IPS-NIHi7 (cell line): ENCODE data around the gene SDHD.
"Not testable (repeated sequence)": the region's sequence is repeated elsewhere in the genome, so short reads cannot be mapped to it uniquely, and the experiment has no call there.

Source experiments
- DNase-seq: peaks from one replicate; pipeline ENCODE4 v3.0.0; 2012; ENCODE audit warnings: mixed read lengths; ENCODE audit errors: extremely low spot score

The SDHD gene

GRCh38 chr11:112086422-112087191 is at the start of gene SDHD, which contains the start of gene TIMM8B:
TSS of gene SDHD (plus strand) at chr11:112086873. CDS start at chr11:112086908, 35 bp downstream.
TSS of gene TIMM8B (minus strand) at chr11:112086756. CDS start at chr11:112086723, 33 bp downstream.
- DNase-seq: peak; percentile 98

DNA sequence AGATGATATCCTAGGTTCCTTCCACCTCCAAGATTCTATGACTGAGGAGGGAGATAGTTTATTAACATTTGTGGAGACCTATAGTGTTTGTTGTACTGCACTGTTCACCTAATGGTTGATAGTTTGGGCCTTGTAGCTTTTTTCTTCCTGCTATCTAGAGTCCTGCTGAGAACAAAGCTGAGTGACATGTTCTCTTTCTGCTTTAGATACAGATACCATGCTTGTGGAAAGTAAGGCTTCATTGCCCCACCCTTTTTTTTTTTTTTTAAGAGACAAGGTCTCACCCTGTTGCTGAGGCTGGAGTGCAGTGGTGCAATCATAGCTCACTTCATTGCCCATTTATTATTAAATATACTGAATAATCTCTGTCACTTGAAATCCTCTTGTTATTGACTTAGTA is 49.1 kb upstream of the SDHD start:
- no peak for DNase-seq

DNA sequence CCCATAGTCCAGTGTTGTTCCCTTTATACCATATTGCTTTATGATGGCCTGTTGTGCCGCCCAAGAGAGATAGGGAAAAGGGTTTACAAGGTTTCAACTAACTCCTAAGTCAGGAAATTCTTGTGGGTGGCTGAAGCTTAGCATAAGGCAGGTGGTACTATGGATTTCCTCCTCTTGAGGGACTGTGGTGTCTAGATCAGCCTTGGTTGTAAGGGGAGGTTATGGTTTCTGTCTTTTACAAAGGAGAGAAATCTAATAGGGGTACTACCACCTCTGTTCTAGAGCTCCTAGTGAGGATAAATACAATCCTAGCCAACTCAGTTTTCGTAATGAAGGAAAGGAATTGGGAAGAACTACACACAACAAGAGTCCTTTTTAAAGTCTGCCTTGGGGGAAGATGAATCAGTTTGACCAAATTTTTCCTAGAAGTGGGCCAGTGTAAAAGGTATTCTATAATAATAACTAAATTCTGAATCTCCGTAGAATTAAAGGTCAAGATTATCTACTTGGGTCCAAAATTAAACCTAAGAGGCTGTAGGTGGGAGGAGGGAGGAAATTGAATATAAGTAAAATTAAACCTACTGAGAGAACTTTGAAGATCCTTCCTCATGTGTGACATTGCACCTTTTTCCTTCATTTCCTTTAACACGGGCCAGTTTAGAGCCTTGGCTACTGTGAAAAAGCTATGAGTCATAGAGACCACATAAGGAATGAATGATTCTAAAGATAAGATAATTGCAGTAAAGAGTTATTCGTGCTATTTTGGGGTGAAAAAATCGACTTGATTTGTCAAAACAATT is 44.3 kb upstream of the SDHD start:
- no peak for DNase-seq

DNA sequence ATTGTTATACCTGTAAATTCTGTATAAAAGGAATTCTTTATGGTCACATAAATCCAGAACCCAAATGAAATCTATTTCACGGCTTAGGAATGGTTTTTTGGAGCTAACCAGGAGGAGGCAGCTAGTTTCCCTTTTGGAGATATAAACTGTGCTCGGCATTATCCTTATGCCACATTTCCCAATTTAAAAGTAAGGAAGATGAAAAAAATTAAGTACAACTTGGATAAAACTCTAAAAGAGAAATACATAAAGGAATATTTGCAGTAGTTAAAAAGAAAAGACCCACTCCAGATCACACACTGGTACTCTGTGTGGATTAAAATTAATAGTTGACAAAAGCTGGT is 43.7 kb upstream of the SDHD start:
- DNase-seq: no peak

DNA sequence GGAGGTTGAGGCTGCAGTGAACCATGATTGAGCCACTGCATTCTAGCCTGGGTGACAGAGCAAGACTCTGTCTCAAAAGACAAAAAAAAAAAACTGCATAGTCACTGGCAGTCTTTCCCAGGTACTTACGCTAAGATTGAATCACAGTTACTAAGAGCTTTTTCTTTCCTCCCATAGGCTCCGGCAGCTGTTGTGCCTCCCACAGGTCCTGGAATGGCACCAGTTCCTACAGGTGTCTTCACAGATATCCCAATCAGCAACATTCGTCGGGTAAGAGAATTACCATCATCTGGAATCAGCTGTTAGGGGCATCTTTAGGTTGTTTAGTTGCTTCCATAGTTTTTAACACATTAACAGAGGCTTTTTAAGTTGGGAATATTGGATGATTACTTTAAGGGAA is 41.7 kb upstream of the SDHD start:
- no peak for DNase-seq

DNA sequence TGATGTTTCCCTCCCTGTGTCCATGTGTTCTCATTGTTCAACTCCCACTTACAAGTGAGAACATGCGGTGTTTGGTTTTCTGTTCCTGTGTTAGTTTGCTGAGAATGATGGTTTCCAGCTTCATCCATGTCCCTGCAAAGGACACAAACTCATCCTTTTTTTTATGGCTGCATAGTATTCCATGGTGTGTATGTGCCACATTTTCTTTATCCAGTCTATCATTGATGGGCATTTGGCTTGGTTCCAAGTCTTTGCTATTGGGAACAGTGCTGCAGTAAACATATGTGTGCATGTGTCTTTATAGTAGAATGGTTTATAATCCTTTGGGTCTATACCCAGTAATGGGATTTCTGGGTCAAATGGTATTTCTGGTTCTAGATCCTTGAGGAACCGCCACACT is 40.0 kb upstream of the SDHD start:
- DNase-seq: not testable (repeated sequence)

DNA sequence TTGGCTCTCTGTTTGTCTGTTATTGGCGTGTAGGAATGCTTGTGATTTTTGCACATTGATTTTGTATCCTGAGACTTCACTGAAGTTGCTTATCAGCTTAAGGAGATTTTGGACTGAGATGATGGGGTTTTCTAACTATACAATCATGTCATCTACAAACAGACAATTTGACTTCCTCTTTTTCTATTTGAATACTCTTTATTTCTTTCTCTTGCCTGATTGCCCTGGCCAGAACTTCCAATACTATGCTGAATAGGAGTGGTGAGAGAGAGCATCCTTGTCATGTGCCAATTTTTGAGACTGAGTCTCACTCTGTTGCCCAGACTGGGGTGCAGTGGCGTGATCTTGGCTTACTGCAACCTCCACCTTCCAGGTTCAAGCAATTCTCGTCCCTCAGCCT is 38.4 kb upstream of the SDHD start:
- DNase-seq: not testable (repeated sequence)

DNA sequence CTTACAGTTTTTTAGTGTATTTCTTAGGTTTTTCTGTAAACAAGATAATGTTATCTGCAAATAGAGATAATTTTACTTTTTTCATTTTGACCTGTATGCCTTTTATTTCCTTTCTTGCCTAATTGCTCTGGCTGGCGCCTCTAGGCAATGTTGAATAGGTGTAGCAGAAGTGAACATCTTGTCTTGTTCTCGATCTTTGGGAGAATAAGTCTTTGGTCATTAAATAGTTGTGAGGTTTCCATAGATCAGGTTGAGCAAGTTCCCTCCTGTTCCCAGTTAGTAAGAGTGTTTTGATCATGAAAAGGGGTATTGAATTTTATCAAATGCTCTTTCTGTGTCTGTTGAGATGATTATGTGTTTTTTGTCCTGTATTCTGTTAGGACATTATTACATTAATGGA is 36.9 kb upstream of the SDHD start:
- no peak for DNase-seq

DNA sequence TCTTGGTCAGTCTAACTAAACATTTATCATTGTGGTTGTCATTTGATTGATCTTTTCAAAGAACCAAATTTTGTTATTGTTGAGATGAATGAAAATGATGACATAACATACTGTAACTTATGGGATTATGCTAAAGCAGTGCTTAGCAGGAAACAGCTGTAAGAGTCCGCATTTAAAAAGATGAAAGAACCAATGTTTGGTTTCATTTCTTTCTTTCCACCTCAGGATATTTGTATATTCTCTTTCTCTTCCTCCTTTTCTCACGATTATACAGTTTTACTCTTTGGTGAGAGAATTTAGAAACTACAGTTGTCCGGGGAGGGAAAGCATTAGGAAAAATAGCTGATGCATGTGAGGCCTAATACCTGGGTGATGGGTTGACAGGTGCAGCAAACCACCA is 36.0 kb upstream of the SDHD start:
- DNase-seq: no peak

DNA sequence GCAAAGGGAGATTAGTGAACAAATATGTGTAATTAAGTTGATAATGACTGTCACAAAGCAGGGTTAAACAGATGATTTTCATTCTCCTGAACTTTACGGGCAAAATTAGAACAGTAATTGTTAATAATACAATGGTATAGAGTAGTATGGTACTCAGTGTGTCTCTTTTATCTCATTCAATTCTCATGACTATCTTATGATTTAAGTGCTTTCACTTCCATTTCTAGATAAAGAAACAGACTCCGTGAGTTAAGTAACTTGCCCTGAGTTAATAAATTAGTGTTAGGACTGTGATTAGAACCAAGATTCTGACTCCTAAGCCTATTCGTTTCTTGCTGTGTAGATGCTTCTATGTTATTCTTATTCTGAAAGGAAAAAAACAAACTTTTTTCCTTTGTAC is 34.9 kb upstream of the SDHD start:
- no peak for DNase-seq

DNA sequence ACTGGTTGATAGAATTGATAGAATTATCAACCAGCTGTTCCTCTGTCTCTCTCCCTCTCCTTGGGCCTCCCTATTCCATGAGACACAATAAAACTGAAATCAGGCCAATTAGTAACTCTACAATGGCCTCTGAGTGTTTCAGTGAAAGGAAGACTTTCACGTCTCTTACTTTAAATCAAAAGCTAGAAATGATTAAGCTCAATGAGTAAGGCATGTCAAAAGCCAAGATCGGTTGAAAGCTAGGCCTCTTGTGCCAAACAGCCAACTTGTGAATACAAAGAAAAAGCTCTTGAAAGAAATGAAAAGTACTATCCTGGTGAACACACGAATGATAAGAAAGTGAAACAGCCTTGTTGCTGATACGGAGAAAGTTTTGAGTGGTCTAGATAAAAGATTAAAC is 29.5 kb upstream of the SDHD start:
- DNase-seq: no peak

DNA sequence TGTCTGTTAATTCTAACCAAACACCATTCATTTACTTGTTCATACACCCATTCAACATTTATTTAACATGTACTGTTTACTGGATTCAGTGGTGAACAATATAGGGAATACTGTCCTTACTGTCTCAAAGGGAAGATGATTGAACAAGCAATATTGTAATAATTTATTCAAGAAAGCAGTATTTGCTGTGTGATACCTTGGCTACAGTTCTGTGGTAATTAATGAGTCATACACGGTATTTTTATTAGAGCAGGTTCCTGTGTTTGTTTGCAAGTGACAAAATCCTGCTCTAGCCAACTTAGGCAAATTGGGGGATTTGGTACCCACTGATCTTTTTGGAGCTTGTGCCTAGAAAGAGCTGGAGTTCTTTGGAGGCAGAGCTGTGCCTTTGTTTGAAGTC is 28.6 kb upstream of the SDHD start:
- DNase-seq: no peak

DNA sequence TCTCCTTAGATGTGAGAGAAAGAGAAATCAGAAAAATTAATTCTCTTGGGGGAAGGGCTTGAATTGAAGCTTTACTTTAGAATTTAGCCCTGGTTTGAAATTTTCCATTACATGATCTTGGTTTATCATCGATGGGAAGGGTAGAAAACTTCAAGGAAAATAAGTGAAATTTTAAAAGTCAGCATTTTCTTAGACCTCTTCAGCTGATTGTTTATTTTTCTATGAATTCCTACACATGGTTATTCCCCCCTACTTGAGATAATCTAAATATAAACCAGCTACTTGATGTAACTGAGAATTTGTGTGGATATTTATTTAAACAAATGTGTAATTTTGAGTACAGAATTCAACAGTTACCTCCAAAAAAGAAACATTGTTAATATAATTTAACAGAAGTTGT is 23.8 kb upstream of the SDHD start:
- no peak for DNase-seq

DNA sequence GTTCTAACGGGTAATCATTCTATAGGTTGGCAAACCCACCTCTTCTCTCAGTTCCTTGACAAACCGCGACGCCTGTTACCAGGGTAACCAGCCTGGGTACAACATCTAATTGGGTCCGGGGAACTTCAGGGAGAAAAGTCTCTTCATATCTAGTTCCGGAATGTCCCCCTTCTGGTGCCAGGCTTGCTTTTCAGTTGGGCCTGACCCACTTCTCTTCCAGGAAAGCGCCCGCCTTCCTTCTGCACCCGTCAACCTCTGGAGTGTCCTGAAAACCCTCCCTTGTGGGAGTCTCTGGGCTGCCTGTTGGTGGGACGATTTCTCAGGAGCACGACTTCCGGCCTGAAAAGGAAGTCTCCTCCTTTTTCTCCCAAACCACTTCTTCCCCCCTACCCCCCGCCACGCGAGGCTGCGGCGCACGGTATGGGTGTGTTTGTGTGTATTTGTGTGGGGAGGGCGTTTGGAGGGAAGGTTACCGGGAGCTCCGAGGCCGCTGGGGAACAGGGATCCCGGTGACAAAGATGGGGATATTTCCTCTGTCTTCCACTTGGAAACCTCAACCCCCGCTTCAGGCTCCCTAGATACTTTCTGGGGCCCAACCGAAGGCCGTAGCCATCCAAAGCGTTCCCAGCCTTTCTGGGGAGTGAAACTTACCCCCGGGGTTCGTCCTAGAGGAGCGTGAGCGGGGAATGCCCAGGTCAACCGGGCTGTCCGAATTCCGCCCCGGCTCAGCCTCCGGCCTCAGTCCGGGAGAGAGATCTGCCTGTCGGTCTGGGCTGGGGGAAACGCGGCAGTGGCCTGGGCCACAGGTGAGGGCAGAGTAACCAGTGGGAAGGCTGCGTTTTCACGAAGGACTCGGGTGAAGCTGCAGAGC is 12.5 kb upstream of the SDHD start, which contains the start of the genes NKAPD1 and PIH1D2:
TSS of gene NKAPD1 (plus strand) at position 359 of the 871 bp plus-strand sequence. CDS start 1,276 bp downstream, outside the sequence.
TSS of gene PIH1D2 (minus strand) at position 77 of the 871 bp plus-strand sequence. CDS start 843 bp downstream, outside the sequence.
- peak; percentile 81 for DNase-seq

DNA sequence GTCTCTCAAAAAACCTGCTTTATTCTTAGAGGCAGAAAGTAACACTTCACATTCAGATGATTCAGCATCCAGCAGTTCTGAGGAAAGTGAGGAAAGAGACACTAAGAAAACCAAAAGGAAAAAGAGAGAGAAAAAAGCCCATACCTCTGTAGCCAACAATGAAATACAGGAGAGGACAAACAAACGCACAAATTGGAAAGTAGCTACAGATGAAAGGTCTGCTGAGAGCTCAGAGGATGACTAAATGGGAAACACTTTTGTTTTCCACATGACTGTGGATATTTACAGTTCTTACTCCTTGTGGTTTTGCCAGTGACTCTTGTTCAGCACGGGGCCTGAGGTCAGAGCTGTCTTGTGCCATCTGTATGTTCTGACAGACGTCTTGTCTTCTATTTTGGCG is 3.9 kb upstream of the SDHD start:
- DNase-seq: no peak

GRCh38 chr11:112085822-112086421 is 751 bp upstream of the SDHD start:
- DNase-seq: peak; percentile 41

DNA sequence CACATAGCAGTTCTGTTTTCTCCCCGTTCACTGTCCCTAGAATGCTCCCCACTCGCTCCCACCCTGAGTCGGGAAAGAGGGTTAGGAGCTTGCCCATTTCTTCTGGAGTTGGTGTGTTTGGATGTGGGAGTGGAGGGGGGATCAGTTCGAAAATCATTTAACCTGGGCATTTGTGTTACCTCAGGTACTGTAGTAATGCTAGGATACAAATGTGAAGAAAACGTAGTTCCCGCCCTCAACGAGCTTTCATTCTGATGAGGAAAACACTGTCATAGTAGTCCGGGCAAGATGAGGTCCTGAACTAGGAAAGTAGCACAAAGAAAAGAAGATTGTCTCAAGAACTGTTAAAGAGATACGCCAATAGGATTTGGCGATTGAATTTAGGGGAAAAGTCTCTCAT is 539 bp downstream of the SDHD start:
- no peak for DNase-seq

DNA sequence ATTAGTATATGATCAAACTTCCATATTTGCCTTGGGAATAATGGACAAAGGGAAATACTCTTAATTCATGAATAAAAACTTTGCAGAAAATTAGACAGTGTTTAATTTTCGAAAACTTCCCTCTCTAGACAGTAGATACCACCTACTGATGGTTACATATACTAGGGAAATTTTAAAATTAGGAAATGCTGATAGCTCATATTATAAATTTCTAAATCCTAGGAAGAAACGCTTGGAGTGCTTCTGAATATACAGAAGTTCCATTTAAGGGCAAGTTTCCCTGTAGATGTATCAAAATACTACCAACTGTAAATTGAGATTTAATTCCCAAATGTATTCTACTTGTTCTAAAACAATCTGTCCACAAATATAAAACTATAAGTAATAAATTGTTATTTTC is 8.6 kb downstream of the SDHD start:
- not testable (repeated sequence) for DNase-seq

DNA sequence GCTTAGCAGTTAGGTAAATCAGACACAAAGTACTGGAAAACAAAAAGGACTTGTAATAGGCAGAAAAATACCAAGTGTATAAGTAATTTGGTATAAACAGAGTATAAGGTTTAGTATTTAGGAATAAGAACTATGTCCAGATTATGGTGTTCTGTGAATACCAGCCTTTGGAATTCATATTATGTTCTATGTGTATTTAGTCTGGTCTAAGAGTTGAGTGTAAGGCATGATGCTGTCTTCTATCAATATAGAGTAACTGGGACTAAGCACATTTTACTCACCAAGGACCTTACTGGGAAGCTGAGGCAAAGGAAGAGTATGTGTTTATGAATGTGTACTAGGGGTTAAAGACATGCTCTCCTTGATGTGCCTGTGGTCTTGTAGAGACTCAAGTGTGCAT is 9.5 kb downstream of the SDHD start:
- no peak for DNase-seq

GRCh38 chr11:112097734-112098528 is 11.3 kb downstream of the SDHD start:
- DNase-seq: no peak

- DNase-seq: no peak
Measured at GRCh38 chr11:112100462-112100861, 13.8 kb downstream of the SDHD start.
